Measurements from ENCODE around the gene VPS51.

VPS51 gene

DNA sequence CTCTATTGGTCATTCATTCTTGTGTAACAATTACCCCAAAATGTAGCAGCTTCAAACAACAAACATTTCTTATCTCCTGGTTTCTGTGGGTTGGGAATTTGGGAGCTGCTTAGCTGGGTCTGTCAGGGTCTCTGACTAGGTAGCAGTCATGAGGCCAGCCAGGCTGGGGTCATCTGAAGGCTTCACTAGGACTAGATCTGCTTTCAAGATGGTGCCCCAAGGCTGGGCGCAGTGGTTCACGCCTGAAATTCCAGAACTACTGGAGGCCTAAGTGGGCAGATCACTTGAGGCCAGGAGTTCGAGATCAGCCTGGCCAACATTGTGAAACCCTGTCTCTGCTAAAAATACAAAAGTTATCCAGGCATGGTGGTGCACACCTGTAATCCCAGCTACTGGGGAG is 60.9 kb downstream of the VPS51 start:
- Histone ChIP-seq H3K4me3 (ENCODE audit: low read length) (no peak overlapping the region), H3K4me2 (ENCODE audit: low read length) (no peak overlapping the region), H3K9ac (ENCODE audit: low read length) (no peak overlapping the region), H3K4me1 (ENCODE audit: low read length) (peaks cover 17% of the 10 kb centered on the region), H3K79me2 (ENCODE audit: low read length) (no peaks in the 10 kb centered on the region), H4K20me1 (ENCODE audit: insufficient read depth, low read length) (no peaks in the 10 kb centered on the region), H3K27ac (ENCODE audit: low read length) (no peak overlapping the region), H2AFZ (ENCODE audit: low read depth, low read length) (no peak overlapping the region), H3K9me3 (ENCODE audit: insufficient read depth, low read length) (no peaks in the 10 kb centered on the region), H3K27me3 (ENCODE audit: low read depth, low read length) (no peaks in the 10 kb centered on the region), H3K36me3 (replicated peaks; ENCODE audit: low read depth, low read length) (no peaks in the 10 kb centered on the region)
- TF ChIP-seq CTCF (IDR thresholded peaks at IDR 0.05; ENCODE audit: low read depth, low read length) = no peak
- no peak for TF ChIP-seq EZH2phosphoT487 (IDR thresholded peaks at IDR 0.05; ENCODE audit: low read depth)

- Histone ChIP-seq H3K4me1 (ENCODE audit: low read length) (peaks cover 13% of the 10 kb centered on the region), H2AFZ (ENCODE audit: low read depth, low read length) (no peak overlapping the region), H3K36me3 (replicated peaks; ENCODE audit: low read depth, low read length) (no peaks in the 10 kb centered on the region), H3K4me2 (ENCODE audit: low read length) (no peak overlapping the region), H3K9ac (ENCODE audit: low read length) (no peak overlapping the region), H3K27ac (ENCODE audit: low read length) (no peak overlapping the region), H3K79me2 (ENCODE audit: low read length) (no peaks in the 10 kb centered on the region), H3K9me3 (ENCODE audit: insufficient read depth, low read length) (no peaks in the 10 kb centered on the region), H3K4me3 (ENCODE audit: low read length) (no peak overlapping the region), H4K20me1 (ENCODE audit: insufficient read depth, low read length) (no peaks in the 10 kb centered on the region), H3K27me3 (ENCODE audit: low read depth, low read length) (no peaks in the 10 kb centered on the region)
- TF ChIP-seq EZH2phosphoT487 (IDR thresholded peaks at IDR 0.05; ENCODE audit: low read depth) (no peak), CTCF (IDR thresholded peaks at IDR 0.05; ENCODE audit: low read depth, low read length) (no peak)
Observed at GRCh38 chr11:65157336-65157735, 61.3 kb downstream of the VPS51 start.

- Histone ChIP-seq H4K20me1 (ENCODE audit: insufficient read depth, low read length) (no peaks in the 10 kb centered on the region), H3K36me3 (replicated peaks; ENCODE audit: low read depth, low read length) (no peaks in the 10 kb centered on the region), H3K9me3 (ENCODE audit: insufficient read depth, low read length) (no peaks in the 10 kb centered on the region), H2AFZ (ENCODE audit: low read depth, low read length) (no peak overlapping the region), H3K27me3 (ENCODE audit: low read depth, low read length) (no peaks in the 10 kb centered on the region), H3K4me1 (ENCODE audit: low read length) (peaks cover 10% of the 10 kb centered on the region), H3K9ac (ENCODE audit: low read length) (no peak overlapping the region), H3K79me2 (ENCODE audit: low read length) (no peaks in the 10 kb centered on the region), H3K4me3 (ENCODE audit: low read length) (no peak overlapping the region), H3K4me2 (ENCODE audit: low read length) (no peak overlapping the region), H3K27ac (ENCODE audit: low read length) (no peak overlapping the region)
- no peak for TF ChIP-seq EZH2phosphoT487 (IDR thresholded peaks at IDR 0.05; ENCODE audit: low read depth)
- no peak for TF ChIP-seq CTCF (IDR thresholded peaks at IDR 0.05; ENCODE audit: low read depth, low read length)
Observed at GRCh38 chr11:65159012-65159411, 63.0 kb downstream of the VPS51 start.

GRCh38 chr11:65160643-65161042 is 64.6 kb downstream of the VPS51 start:
- Histone ChIP-seq H2AFZ (ENCODE audit: low read depth, low read length) (no peak overlapping the region), H3K79me2 (ENCODE audit: low read length) (no peaks in the 10 kb centered on the region), H3K4me1 (ENCODE audit: low read length) (peaks cover 10% of the 10 kb centered on the region), H3K9ac (ENCODE audit: low read length) (no peak overlapping the region), H4K20me1 (ENCODE audit: insufficient read depth, low read length) (no peaks in the 10 kb centered on the region), H3K27me3 (ENCODE audit: low read depth, low read length) (no peaks in the 10 kb centered on the region), H3K27ac (ENCODE audit: low read length) (no peak overlapping the region), H3K4me2 (ENCODE audit: low read length) (no peak overlapping the region), H3K9me3 (ENCODE audit: insufficient read depth, low read length) (no peaks in the 10 kb centered on the region), H3K36me3 (replicated peaks; ENCODE audit: low read depth, low read length) (no peaks in the 10 kb centered on the region), H3K4me3 (ENCODE audit: low read length) (no peak overlapping the region)
- TF ChIP-seq EZH2phosphoT487 (IDR thresholded peaks at IDR 0.05; ENCODE audit: low read depth) = no peak
- no peak for TF ChIP-seq CTCF (IDR thresholded peaks at IDR 0.05; ENCODE audit: low read depth, low read length)

Data from OCI-LY3 (cell line).